ENCODE measurements around the gene ARHGAP4. TPM values are rescaled to one million over a fixed set of nuclear protein-coding genes. Genes with fewer than 3 reads are reported as not detected.

The ARHGAP4 gene
- total and polyA plus RNA-seq, 10 of the 15 experiments (the other 5 are each of a cell fraction or from before 2014, with no cell fraction given) = 0.71 to 120 (median 44.3) TPM

DNA sequence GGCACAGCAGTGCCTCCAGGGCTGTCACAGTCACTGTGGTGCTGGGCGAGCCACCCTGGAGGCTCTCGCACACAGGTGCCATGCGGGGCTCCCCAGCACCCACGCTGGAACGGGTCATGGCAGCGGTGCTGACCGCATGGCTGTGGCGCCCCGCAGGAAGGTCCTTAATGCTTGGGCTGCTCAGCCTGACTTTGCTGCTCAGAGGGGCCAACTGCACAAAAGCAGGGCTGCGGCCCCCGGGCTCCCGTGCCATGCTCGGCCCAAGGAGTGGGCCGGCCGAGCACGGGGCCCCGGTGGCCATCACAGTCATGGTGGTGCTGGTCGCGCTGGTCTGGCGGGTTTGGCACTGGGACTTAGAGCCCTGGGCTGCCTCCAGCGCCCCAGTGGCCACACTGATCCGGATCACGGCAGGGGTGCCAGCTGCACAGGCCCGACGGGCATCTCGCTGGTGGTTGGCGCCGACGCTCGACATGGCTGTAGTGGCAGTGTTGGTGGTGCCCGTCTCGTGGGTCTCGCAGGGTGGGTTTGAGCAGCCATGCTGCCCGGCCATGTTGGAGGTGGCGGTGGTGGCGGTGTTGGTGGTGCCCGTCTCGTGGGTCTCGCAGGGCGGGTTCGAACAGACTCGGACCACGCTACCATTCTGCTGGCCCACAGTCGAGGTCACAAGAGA, 28.6 kb upstream of the ARHGAP4 start:
- DNase-seq (ENCODE audit: low read depth, low spot score) (no peak), FAIRE-seq (no peak), ATAC-seq (no peak)
- Histone ChIP-seq H3K4me2 (ENCODE audit: control insufficient read depth, insufficient read depth) (no peak overlapping the region), H3K4me3 (no peak overlapping the region), H3K27ac (ENCODE audit: control insufficient read depth, insufficient read depth) (no peak overlapping the region), H3K9me3 (replicated peaks; ENCODE audit: control insufficient read depth, insufficient read depth, low read length) (no peaks in the 10 kb centered on the region), H4K20me1 (ENCODE audit: control insufficient read depth, insufficient read depth) (no peaks in the 10 kb centered on the region), H3K27me3 (replicated peaks in 1 of 2; ENCODE audit: control insufficient read depth in 2 of 2, insufficient read depth in 2 of 2, low read length in 1 of 2) (no peaks in the 10 kb centered on the region), H3K9ac (ENCODE audit: control insufficient read depth, insufficient read depth, low read length) (no peak overlapping the region), H3K4me1 (ENCODE audit: control insufficient read depth, insufficient read depth, low read length) (no peaks in the 10 kb centered on the region), H2AFZ (ENCODE audit: control insufficient read depth, low read depth, low read length) (no peak overlapping the region), H3K79me2 (ENCODE audit: control insufficient read depth, insufficient read depth, low read length) (no peaks in the 10 kb centered on the region; the same call in 1 of the 2 replicates), H3K36me3 (ENCODE audit: control insufficient read depth in 2 of 2, insufficient read depth in 2 of 2, low read length in 1 of 2) (peaks cover 11 to 74% of the 10 kb centered on the region in 2 experiments)
- SMC1A ChIA-PET (ENCODE audit: uncharacterized antibody, unreplicated experiment) = no interaction called here
- RAD21 ChIA-PET (ENCODE audit: unreplicated experiment) = no interaction called here
- CTCF ChIA-PET = no interaction called here
- POLR2A ChIA-PET = no interaction called here
- 94% methylated on average over 41 of the region's 44 CpGs for WGBS (ENCODE audit: insufficient coverage, insufficient replicate concordance, low lambda C conversion rate, missing lambda C conversion rate)
- BruUV-seq (replicated peaks) = TSS peak; percentile 32
- TF ChIP-seq ZNF274 (IDR thresholded peaks at IDR 0.05; ENCODE audit: insufficient read depth, insufficient read length) = no peak
- TF ChIP-seq POLR2A (IDR thresholded peaks at IDR 0.05; ENCODE audit: low read depth, low read length) = peak; percentile 19; the same call in 1 of the 2 replicates
- in situ Hi-C loops (cut with MboI) = no loop called here
- intact Hi-C loops (cut with micrococcal nuclease; ENCODE audit: unreplicated experiment) = loop anchor here (5.0 kb wide), 1 partner anchor 397 kb away; no protein-coding TSS in a partner anchor

DNA sequence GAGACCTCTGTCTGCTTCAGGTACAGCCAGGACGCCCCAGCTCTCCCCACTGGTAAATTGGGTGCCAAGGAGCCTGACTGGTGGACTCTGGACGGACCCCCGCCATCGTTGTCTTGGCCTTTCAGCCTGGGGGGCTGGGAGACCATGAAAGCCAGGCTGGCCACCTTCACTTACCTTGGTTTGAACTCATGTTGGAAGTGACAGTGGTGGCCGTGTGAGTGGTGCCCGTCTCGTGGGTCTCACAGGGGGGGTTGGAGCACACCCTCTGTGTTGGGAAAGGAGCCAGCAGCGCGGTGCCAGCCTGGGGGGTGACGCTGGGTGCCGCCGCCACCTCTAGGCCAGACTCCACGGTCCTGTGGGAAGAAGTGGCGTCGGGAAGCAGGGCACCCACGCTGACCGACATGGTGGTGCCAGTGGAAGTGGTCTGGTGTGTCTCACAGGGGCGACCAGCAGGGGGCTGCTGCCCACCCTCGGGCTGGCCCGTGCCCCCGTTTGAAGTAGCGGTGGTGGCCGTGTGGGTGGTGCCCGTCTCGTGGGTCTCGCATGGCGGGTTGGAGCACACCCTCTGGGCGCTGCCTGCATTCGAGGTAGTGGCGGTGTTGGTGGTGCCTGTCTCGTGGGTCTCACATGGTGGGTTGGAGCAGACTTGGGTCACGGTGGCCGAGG, 28.0 kb upstream of the ARHGAP4 start:
- H3K4me1 ChIP-seq (ENCODE audit: control insufficient read depth, insufficient read depth, low read length) = no peaks in the 10 kb centered on the region
- no peak overlapping the region for H3K4me3 ChIP-seq
- CTCF ChIA-PET = interaction anchor here (0.8 to 1.8 kb wide), 2 partner anchors 13 to 31 kb away, joined by 4 to 5 read pairs; no protein-coding TSS in a partner anchor
- no peak overlapping the region for H3K4me2 ChIP-seq (ENCODE audit: control insufficient read depth, insufficient read depth)
- H4K20me1 ChIP-seq (ENCODE audit: control insufficient read depth, insufficient read depth) = no peaks in the 10 kb centered on the region
- intact Hi-C loops (cut with micrococcal nuclease; ENCODE audit: unreplicated experiment) = loop anchor here (1.0 to 5.0 kb wide), 2 partner anchors 190 to 397 kb away; partner anchors contain the start of gene PLXNB3
- no peak overlapping the region for H2AFZ ChIP-seq (ENCODE audit: control insufficient read depth, low read depth, low read length)
- H3K27ac ChIP-seq (ENCODE audit: control insufficient read depth, insufficient read depth) = no peak overlapping the region
- in situ Hi-C loops (cut with MboI) = no loop called here
- BruUV-seq (replicated peaks) = no TSS peak
- no peaks in the 10 kb centered on the region; the same call in 1 of the 2 replicates for H3K79me2 ChIP-seq (ENCODE audit: control insufficient read depth, insufficient read depth, low read length)
- no peak for DNase-seq (ENCODE audit: low read depth, low spot score)
- ATAC-seq = peak; percentile 10
- RAD21 ChIA-PET (ENCODE audit: unreplicated experiment) = interaction anchor here (0.6 kb wide), 1 partner anchor 35 kb away, joined by 4 read pairs; no protein-coding TSS in a partner anchor
- 86% methylated on average over 33 of the region's 33 CpGs for WGBS (ENCODE audit: insufficient coverage, insufficient replicate concordance, low lambda C conversion rate, missing lambda C conversion rate)
- H3K9ac ChIP-seq (ENCODE audit: control insufficient read depth, insufficient read depth, low read length) = no peak overlapping the region
- POLR2A ChIA-PET = no interaction called here
- SMC1A ChIA-PET (ENCODE audit: uncharacterized antibody, unreplicated experiment) = no interaction called here
- H3K9me3 ChIP-seq (replicated peaks; ENCODE audit: control insufficient read depth, insufficient read depth, low read length) = no peaks in the 10 kb centered on the region
- TF ChIP-seq, protein P1, sequence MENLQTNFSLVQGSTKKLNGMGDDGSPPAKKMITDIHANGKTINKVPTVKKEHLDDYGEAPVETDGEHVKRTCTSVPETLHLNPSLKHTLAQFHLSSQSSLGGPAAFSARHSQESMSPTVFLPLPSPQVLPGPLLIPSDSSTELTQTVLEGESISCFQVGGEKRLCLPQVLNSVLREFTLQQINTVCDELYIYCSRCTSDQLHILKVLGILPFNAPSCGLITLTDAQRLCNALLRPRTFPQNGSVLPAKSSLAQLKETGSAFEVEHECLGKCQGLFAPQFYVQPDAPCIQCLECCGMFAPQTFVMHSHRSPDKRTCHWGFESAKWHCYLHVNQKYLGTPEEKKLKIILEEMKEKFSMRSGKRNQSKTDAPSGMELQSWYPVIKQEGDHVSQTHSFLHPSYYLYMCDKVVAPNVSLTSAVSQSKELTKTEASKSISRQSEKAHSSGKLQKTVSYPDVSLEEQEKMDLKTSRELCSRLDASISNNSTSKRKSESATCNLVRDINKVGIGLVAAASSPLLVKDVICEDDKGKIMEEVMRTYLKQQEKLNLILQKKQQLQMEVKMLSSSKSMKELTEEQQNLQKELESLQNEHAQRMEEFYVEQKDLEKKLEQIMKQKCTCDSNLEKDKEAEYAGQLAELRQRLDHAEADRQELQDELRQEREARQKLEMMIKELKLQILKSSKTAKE (IDR thresholded peaks at IDR 0.05; ENCODE audit: low read depth, poor library complexity, severe bottlenecking) = no peak
- TF ChIP-seq HDAC2 (IDR thresholded peaks at IDR 0.05) (no peak), POLR2AphosphoS2 (IDR thresholded peaks at IDR 0.05; ENCODE audit: low read depth, low read length) (0 out of 2 replicates have a peak, but pooled peaks have one; percentile 19), POLR2AphosphoS5 (IDR thresholded peaks at IDR 0.05; ENCODE audit: low read length) (peak; percentile 43; the same call in 1 of the 2 replicates), MEF2A (IDR thresholded peaks at IDR 0.05; ENCODE audit: insufficient read depth, low read depth, low read length) (no peak), CBX3 (IDR thresholded peaks at IDR 0.05; ENCODE audit: borderline replicate concordance, low read depth) (no peak)
- H3K27me3 ChIP-seq (replicated peaks in 1 of 2; ENCODE audit: control insufficient read depth in 2 of 2, insufficient read depth in 2 of 2, low read length in 1 of 2) = no peaks in the 10 kb centered on the region
- FAIRE-seq = no peak
- peaks cover 11 to 73% of the 10 kb centered on the region in 2 experiments for H3K36me3 ChIP-seq (ENCODE audit: control insufficient read depth in 2 of 2, insufficient read depth in 2 of 2, low read length in 1 of 2)

Data from GM12878 (cell line).